ENCODE data around the gene RIMS1.

RIMS1 gene

GRCh38 chr6:72440611-72441010 is 554.3 kb downstream of the RIMS1 start:
- no peak for TF ChIP-seq EZH2phosphoT487 (IDR thresholded peaks at IDR 0.05; ENCODE audit: low read length)
- TF ChIP-seq EZH2 (optimal IDR thresholded peaks at IDR 0.05; ENCODE audit: low read depth, low read length) = no peak
- TF ChIP-seq, protein P1, sequence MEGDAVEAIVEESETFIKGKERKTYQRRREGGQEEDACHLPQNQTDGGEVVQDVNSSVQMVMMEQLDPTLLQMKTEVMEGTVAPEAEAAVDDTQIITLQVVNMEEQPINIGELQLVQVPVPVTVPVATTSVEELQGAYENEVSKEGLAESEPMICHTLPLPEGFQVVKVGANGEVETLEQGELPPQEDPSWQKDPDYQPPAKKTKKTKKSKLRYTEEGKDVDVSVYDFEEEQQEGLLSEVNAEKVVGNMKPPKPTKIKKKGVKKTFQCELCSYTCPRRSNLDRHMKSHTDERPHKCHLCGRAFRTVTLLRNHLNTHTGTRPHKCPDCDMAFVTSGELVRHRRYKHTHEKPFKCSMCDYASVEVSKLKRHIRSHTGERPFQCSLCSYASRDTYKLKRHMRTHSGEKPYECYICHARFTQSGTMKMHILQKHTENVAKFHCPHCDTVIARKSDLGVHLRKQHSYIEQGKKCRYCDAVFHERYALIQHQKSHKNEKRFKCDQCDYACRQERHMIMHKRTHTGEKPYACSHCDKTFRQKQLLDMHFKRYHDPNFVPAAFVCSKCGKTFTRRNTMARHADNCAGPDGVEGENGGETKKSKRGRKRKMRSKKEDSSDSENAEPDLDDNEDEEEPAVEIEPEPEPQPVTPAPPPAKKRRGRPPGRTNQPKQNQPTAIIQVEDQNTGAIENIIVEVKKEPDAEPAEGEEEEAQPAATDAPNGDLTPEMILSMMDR (IDR thresholded peaks at IDR 0.05; ENCODE audit: low read length) = no peak
- DNase-seq = no peak
- no peak overlapping the region for H3K27ac ChIP-seq (ENCODE audit: low read length)
- no peak overlapping the region for H3K4me3 ChIP-seq (ENCODE audit: low read length)
- H3F3A ChIP-seq (ENCODE audit: insufficient read depth, low read length) = no peaks in the 10 kb centered on the region
- H3K9me2 ChIP-seq (replicated peaks; ENCODE audit: insufficient read depth, low read length) = no peaks in the 10 kb centered on the region
- H3K27me3 ChIP-seq (replicated peaks; ENCODE audit: insufficient read depth, low read length) = no peaks in the 10 kb centered on the region
- no peaks in the 10 kb centered on the region for H3K36me3 ChIP-seq (replicated peaks; ENCODE audit: insufficient read depth, low read length)
- H2AFZ ChIP-seq (ENCODE audit: low read length) = no peak overlapping the region
- H4K20me1 ChIP-seq (ENCODE audit: insufficient read depth, low read length) = no peaks in the 10 kb centered on the region
- H3K9ac ChIP-seq (ENCODE audit: low read length) = no peak overlapping the region
- no peaks in the 10 kb centered on the region for H3K4me1 ChIP-seq (ENCODE audit: low read length)
- H3K79me2 ChIP-seq (ENCODE audit: low read length) = no peaks in the 10 kb centered on the region
- no peak overlapping the region for H3K4me2 ChIP-seq (ENCODE audit: low read depth, low read length)
- no peaks in the 10 kb centered on the region for H3K9me3 ChIP-seq (replicated peaks; ENCODE audit: insufficient read depth, low read length)

DNA sequence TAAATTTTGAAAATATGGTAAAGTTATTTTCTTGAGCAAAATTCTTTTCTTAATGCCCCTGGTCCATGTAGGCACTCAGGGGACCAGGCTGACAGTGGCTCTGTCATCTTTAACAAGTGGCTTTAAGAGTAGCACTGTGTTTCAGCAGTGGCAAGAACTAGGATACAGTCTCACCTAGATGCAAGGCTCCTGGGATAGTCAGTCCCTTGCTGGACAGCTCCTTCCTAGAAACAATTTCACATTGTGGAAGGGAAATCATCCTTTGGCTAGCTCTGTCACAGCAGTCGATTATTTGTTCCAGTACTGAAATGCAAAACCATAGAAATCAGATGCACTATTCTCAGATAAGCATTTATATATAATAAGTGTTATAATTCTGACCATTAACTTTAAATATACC is 560.1 kb downstream of the RIMS1 start:
- Histone ChIP-seq H3K4me3 (ENCODE audit: low read length) (no peak overlapping the region), H3K36me3 (replicated peaks; ENCODE audit: insufficient read depth, low read length) (no peaks in the 10 kb centered on the region), H3K4me2 (ENCODE audit: low read depth, low read length) (no peak overlapping the region), H3K27ac (ENCODE audit: low read length) (no peak overlapping the region), H2AFZ (ENCODE audit: low read length) (no peak overlapping the region), H3K79me2 (ENCODE audit: low read length) (no peaks in the 10 kb centered on the region), H3F3A (ENCODE audit: insufficient read depth, low read length) (no peaks in the 10 kb centered on the region), H4K20me1 (ENCODE audit: insufficient read depth, low read length) (no peaks in the 10 kb centered on the region), H3K27me3 (replicated peaks; ENCODE audit: insufficient read depth, low read length) (no peaks in the 10 kb centered on the region), H3K9me2 (replicated peaks; ENCODE audit: insufficient read depth, low read length) (no peaks in the 10 kb centered on the region), H3K9ac (ENCODE audit: low read length) (no peak overlapping the region), H3K4me1 (ENCODE audit: low read length) (no peaks in the 10 kb centered on the region), H3K9me3 (replicated peaks; ENCODE audit: insufficient read depth, low read length) (no peaks in the 10 kb centered on the region)
- no peak for TF ChIP-seq EZH2phosphoT487 (IDR thresholded peaks at IDR 0.05; ENCODE audit: low read length)
- TF ChIP-seq, protein P1 (IDR thresholded peaks at IDR 0.05; ENCODE audit: low read length) = no peak
- TF ChIP-seq EZH2 (optimal IDR thresholded peaks at IDR 0.05; ENCODE audit: low read depth, low read length) = no peak
- DNase-seq = no peak
